Measurements from ENCODE around the gene QRFP. TPM values are rescaled to one million over a fixed set of nuclear protein-coding genes. Genes with fewer than 3 reads are reported as not detected.

The QRFP gene
- polyA plus RNA-seq, 1 of the 3 experiments (the other 2 are of a cell fraction): not detected

DNA sequence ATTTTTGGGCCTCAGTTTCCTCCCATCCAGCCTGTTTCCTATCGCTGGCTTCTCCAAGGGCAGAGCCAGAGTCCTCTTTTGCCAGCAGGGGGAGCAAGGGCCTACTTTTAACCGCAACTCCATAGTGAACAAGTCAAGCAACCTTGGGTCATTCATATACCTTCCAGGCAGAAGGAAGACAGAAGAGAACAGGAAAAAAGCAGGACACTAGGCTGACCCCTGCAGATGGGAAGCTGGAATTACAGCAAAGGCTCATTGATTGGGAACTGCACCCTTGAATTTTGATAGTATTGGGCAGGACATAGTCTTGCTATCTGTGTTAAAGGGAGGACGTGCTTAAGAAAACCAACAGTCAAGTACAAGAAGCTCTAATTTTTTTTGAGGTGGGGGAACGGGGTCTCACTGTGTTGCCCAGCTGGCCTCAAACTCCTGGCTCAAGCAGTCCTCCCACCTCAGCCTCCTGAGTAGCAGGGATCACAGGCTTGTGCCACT, 30.1 kb downstream of the QRFP start:
- DNase-seq: peak; percentile 79
- POLR2A ChIA-PET: no interaction called here
- H3K27ac ChIP-seq (ENCODE audit: low read depth in 2 of 2, low read length in 1 of 2): no peak overlapping the region; a peak in 1 of 4 replicates
- H4K20me1 ChIP-seq (ENCODE audit: insufficient read depth): peaks cover 94% of the 10 kb centered on the region
- no peak overlapping the region for H3K4me2 ChIP-seq
- H3K9ac ChIP-seq: no peak overlapping the region
- H3K4me1 ChIP-seq (ENCODE audit: control insufficient read depth in 1 of 2, insufficient read depth in 2 of 2, low read depth in 1 of 2, low read length in 1 of 2): peaks cover 0 to 13% of the 10 kb centered on the region in 2 experiments; a peak in 2 of 4 replicates
- H3K9me2 ChIP-seq: no peaks in the 10 kb centered on the region
- H3F3A ChIP-seq (replicated peaks; ENCODE audit: insufficient read depth): peaks cover 19% of the 10 kb centered on the region
- TF ChIP-seq, protein P1, sequence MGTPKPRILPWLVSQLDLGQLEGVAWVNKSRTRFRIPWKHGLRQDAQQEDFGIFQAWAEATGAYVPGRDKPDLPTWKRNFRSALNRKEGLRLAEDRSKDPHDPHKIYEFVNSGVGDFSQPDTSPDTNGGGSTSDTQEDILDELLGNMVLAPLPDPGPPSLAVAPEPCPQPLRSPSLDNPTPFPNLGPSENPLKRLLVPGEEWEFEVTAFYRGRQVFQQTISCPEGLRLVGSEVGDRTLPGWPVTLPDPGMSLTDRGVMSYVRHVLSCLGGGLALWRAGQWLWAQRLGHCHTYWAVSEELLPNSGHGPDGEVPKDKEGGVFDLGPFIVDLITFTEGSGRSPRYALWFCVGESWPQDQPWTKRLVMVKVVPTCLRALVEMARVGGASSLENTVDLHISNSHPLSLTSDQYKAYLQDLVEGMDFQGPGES (IDR thresholded peaks at IDR 0.05; ENCODE audit: low read depth, low read length): no peak
- TF ChIP-seq, protein P2, sequence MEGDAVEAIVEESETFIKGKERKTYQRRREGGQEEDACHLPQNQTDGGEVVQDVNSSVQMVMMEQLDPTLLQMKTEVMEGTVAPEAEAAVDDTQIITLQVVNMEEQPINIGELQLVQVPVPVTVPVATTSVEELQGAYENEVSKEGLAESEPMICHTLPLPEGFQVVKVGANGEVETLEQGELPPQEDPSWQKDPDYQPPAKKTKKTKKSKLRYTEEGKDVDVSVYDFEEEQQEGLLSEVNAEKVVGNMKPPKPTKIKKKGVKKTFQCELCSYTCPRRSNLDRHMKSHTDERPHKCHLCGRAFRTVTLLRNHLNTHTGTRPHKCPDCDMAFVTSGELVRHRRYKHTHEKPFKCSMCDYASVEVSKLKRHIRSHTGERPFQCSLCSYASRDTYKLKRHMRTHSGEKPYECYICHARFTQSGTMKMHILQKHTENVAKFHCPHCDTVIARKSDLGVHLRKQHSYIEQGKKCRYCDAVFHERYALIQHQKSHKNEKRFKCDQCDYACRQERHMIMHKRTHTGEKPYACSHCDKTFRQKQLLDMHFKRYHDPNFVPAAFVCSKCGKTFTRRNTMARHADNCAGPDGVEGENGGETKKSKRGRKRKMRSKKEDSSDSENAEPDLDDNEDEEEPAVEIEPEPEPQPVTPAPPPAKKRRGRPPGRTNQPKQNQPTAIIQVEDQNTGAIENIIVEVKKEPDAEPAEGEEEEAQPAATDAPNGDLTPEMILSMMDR (IDR thresholded peaks at IDR 0.05): peak; percentile 99
- 0 out of 4 replicates have a peak, but pooled peaks of 1 of the 2 experiments have one; percentile 12 for TF ChIP-seq EP300 (IDR thresholded peaks at IDR 0.05; ENCODE audit: borderline replicate concordance in 1 of 2, low read depth in 1 of 2, low read length in 1 of 2)
- TF ChIP-seq GABPA (IDR thresholded peaks at IDR 0.05; ENCODE audit: low read depth): no peak
- no peak for TF ChIP-seq FOXJ3 (CRISPR knock-in tag; IDR thresholded peaks at IDR 0.05)
- peak; percentile 40; the same call in 1 of the 2 replicates for TF ChIP-seq RFX5 (IDR thresholded peaks at IDR 0.05; ENCODE audit: low read length)
- TF ChIP-seq RCOR1 (IDR thresholded peaks at IDR 0.05; ENCODE audit: low read length): 0 out of 2 replicates have a peak, but pooled peaks have one; percentile 16
- TF ChIP-seq RAD21 (IDR thresholded peaks at IDR 0.05; ENCODE audit: low read length): peak; percentile 77
- peak; percentile 78 for TF ChIP-seq SMC3 (IDR thresholded peaks at IDR 0.05; ENCODE audit: low read depth, low read length)
- TF ChIP-seq CHD2 (IDR thresholded peaks at IDR 0.05; ENCODE audit: low read length, partially characterized antibody): peak; percentile 45
- TF ChIP-seq, protein P3, sequence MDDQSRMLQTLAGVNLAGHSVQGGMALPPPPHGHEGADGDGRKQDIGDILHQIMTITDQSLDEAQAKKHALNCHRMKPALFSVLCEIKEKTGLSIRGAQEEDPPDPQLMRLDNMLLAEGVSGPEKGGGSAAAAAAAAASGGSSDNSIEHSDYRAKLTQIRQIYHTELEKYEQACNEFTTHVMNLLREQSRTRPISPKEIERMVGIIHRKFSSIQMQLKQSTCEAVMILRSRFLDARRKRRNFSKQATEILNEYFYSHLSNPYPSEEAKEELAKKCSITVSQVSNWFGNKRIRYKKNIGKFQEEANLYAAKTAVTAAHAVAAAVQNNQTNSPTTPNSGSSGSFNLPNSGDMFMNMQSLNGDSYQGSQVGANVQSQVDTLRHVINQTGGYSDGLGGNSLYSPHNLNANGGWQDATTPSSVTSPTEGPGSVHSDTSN (IDR thresholded peaks at IDR 0.05): 0 out of 2 replicates have a peak, but pooled peaks have one; percentile 8
- 0 out of 2 replicates have a peak, but pooled peaks have one; percentile 39 for TF ChIP-seq YY1 (IDR thresholded peaks at IDR 0.05; ENCODE audit: low read depth)
- TF ChIP-seq SIN3A (IDR thresholded peaks at IDR 0.05; ENCODE audit: borderline replicate concordance, low read depth, low read length): peak; percentile 46; the same call in 1 of the 2 replicates
- no peak for TF ChIP-seq ELF1 (IDR thresholded peaks at IDR 0.05)
- CTCF ChIA-PET: interaction anchor here (0.5 to 10.3 kb wide), 73 partner anchors 8 to 692 kb away, joined by 3 to 177 read pairs (median 5); partner anchors contain the start of genes FIBCD1 and QRFP
- H3K36me3 ChIP-seq (replicated peaks in 1 of 2; ENCODE audit: control insufficient read depth in 1 of 2, insufficient read depth in 2 of 2, low read length in 1 of 2): peaks cover 46 to 49% of the 10 kb centered on the region in 2 experiments
- peaks cover 98% of the 10 kb centered on the region for H3K79me2 ChIP-seq (ENCODE audit: insufficient read depth)
- no peaks in the 10 kb centered on the region for H3K27me3 ChIP-seq (ENCODE audit: insufficient read depth)
- 34% methylated on average over 4 of the region's 4 CpGs for WGBS (ENCODE audit: low lambda C conversion rate)
- peak overlapping the region in 1 of 2 experiments; percentile 24; a peak in 1 of 4 replicates for H3K4me3 ChIP-seq (ENCODE audit: low read depth in 2 of 2, low read length in 1 of 2)
- H2AFZ ChIP-seq (ENCODE audit: low read depth): no peak overlapping the region
- no peaks in the 10 kb centered on the region for H3K9me3 ChIP-seq

Data from SK-N-SH (cell line).